Measurements from ENCODE around the gene DFFB. TPM values are rescaled to one million over a fixed set of nuclear protein-coding genes. Genes with fewer than 3 reads are reported as not detected.

Gene DFFB
- total and polyA plus RNA-seq, 4 donors: 5.1 to 12.1 (median 5.8) TPM

GRCh38 chr1:3905266-3905952, 48.1 kb downstream of the DFFB start:
- Histone ChIP-seq H3K36me3 (ENCODE audit: control insufficient read depth in 4 of 4, insufficient read depth in 4 of 4, low read length in 4 of 4) (no peaks in the 10 kb centered on the region), H3K9ac (ENCODE audit: insufficient read depth in 1 of 2, low read length in 2 of 2) (no peak overlapping the region), H3K4me3 (no peak overlapping the region), H3K4me1 (ENCODE audit: control insufficient read depth in 5 of 5, insufficient read depth in 5 of 5, low read length in 5 of 5) (no peaks in the 10 kb centered on the region), H3K27me3 (ENCODE audit: control insufficient read depth in 3 of 3, insufficient read depth in 3 of 3, low read length in 2 of 3) (peaks cover 0 to 2% (median 0%) of the 10 kb centered on the region in 3 donors), H3K9me3 (ENCODE audit: control insufficient read depth in 4 of 4, insufficient read depth in 3 of 4, low read length in 3 of 4) (no peaks in the 10 kb centered on the region), H3K27ac (ENCODE audit: low read depth in 1 of 2, low read length in 1 of 2) (no peak overlapping the region)
- TF ChIP-seq CTCF (IDR thresholded peaks at IDR 0.05; ENCODE audit: control extremely low read depth, extremely low read depth): no peak
- ATAC-seq (ENCODE audit: insufficient read depth, low FRiP score) (no peak), DNase-seq (no peak)
- 83 to 85% methylated on average over 19 of the region's 19 CpGs for WGBS, 2 donors

GRCh38 chr1:3905953-3906671, 48.8 kb downstream of the DFFB start:
- DNase-seq (no peak), ATAC-seq (ENCODE audit: insufficient read depth, low FRiP score) (no peak)
- H3K9ac ChIP-seq (ENCODE audit: insufficient read depth in 1 of 2, low read length in 2 of 2): no peak overlapping the region
- no peaks in the 10 kb centered on the region for H3K9me3 ChIP-seq (ENCODE audit: control insufficient read depth in 4 of 4, insufficient read depth in 3 of 4, low read length in 3 of 4)
- 85 to 86% methylated on average over 18 of the region's 18 CpGs for WGBS, 2 donors
- H3K27me3 ChIP-seq (ENCODE audit: control insufficient read depth in 3 of 3, insufficient read depth in 3 of 3, low read length in 2 of 3): peaks cover 0 to 2% (median 0%) of the 10 kb centered on the region in 3 donors
- H3K27ac ChIP-seq (ENCODE audit: low read depth in 1 of 2, low read length in 1 of 2): no peak overlapping the region
- no peaks in the 10 kb centered on the region for H3K36me3 ChIP-seq (ENCODE audit: control insufficient read depth in 4 of 4, insufficient read depth in 4 of 4, low read length in 4 of 4)
- H3K4me3 ChIP-seq: no peak overlapping the region
- TF ChIP-seq CTCF (IDR thresholded peaks at IDR 0.05; ENCODE audit: control extremely low read depth, extremely low read depth): no peak
- H3K4me1 ChIP-seq (ENCODE audit: control insufficient read depth in 5 of 5, insufficient read depth in 5 of 5, low read length in 5 of 5): peaks cover 0 to 3% (median 0%) of the 10 kb centered on the region in 5 donors

GRCh38 chr1:3906672-3907020, 49.4 kb downstream of the DFFB start:
- ATAC-seq (ENCODE audit: insufficient read depth, low FRiP score) (no peak), DNase-seq (peak in 1 of 3 donors; percentile 2)
- TF ChIP-seq CTCF (IDR thresholded peaks at IDR 0.05; ENCODE audit: control extremely low read depth, extremely low read depth): no peak
- WGBS, 2 donors: 88 to 95% methylated on average over 11 of the region's 11 CpGs
- Histone ChIP-seq H3K27ac (ENCODE audit: low read depth in 1 of 2, low read length in 1 of 2) (no peak overlapping the region), H3K4me1 (ENCODE audit: control insufficient read depth in 5 of 5, insufficient read depth in 5 of 5, low read length in 5 of 5) (peaks cover 0 to 8% (median 0%) of the 10 kb centered on the region in 5 donors), H3K36me3 (ENCODE audit: control insufficient read depth in 4 of 4, insufficient read depth in 4 of 4, low read length in 4 of 4) (no peaks in the 10 kb centered on the region), H3K4me3 (no peak overlapping the region), H3K9me3 (ENCODE audit: control insufficient read depth in 4 of 4, insufficient read depth in 3 of 4, low read length in 3 of 4) (no peaks in the 10 kb centered on the region), H3K27me3 (ENCODE audit: control insufficient read depth in 3 of 3, insufficient read depth in 3 of 3, low read length in 2 of 3) (peaks cover 0 to 2% (median 2%) of the 10 kb centered on the region in 3 donors), H3K9ac (ENCODE audit: insufficient read depth in 1 of 2, low read length in 2 of 2) (no peak overlapping the region)

All from lung (tissue), 12 donors.